GM21825 (cell line): ENCODE measurements around the gene RAB11FIP3.

Experiments used
- ATAC-seq: cut with Tn5 transposase; IDR thresholded peaks from one replicate; pipeline ENCODE4 v1.9.1; 2021; ENCODE audit warnings: mild to moderate bottlenecking, moderate library complexity; ENCODE audit not compliant: unreplicated experiment

Gene RAB11FIP3

GRCh38 chr16:389352-389751, 36.1 kb upstream of the RAB11FIP3 start:
- ATAC-seq = no peak

DNA sequence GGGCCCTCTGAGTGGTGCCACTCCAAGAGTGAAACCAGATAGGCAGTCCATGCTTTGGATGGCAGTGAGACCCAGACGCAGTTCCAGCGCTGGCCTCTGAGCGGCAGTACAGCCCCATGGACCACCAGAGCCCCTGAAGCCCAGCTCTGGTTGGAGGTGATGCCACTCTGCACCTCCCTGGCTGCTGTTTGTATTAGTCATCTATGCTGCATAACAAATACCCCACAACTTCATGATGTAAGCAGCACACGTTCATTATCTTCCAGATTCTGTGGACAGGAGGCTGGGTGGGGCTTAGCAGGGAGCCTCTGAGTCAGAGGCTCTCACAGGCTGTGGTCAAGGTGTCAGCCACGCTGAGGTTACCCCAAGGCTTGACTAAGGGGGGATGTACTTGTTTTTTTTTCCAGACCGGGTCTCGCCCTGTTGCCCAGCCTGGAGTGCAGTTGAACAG, 33.5 kb upstream of the RAB11FIP3 start:
- no peak for ATAC-seq

DNA sequence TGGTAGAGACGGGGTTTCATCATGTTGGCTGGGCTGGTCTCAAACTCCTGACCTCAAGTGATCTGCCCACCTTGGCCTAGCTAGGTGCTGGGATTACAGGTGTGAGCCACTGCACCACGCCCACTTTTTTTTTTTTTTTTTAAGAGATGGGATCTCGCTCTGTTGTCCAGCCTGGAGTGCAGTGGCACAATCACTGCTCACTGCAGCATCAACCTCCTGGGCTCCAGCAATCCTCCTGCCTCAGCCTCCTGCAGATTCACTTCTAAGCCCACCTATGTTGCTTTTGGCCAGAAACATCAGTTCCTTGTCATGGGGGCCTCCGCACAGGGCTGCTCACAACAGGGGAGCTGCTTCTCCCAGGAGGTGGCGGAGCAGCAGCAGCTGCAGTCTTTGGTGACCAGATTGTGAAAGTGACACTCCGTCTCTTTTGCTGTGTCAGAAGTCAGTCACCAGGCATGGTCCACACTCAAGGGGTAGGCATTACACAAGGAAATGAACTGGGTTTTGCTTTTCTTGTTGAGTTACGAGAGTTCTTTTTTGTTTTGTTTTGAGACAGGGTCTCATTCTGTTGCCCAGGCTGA, 32.9 kb upstream of the RAB11FIP3 start:
- no peak for ATAC-seq

GRCh38 chr16:396199-396598, 29.2 kb upstream of the RAB11FIP3 start:
- no peak for ATAC-seq

DNA sequence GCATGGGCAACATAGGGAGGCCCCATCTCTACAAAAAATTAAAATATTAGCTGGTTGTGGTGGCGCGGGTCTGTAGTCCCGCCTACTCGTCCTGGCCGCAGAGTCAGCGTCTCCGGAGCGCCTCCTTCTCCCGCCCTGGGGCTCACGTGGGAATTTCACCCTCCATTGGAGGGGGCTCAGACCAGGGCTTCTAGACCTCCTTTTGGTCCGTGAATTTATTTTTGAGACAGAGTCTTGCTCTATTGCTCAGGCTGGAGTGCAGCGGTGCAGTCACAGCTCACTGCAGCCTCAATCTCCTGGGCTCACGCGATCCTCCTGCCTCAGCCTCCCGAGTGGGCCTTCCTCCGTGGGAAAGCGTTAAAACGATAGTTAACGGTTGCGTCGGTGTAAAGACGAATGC, 28.8 kb upstream of the RAB11FIP3 start:
- no peak for ATAC-seq

DNA sequence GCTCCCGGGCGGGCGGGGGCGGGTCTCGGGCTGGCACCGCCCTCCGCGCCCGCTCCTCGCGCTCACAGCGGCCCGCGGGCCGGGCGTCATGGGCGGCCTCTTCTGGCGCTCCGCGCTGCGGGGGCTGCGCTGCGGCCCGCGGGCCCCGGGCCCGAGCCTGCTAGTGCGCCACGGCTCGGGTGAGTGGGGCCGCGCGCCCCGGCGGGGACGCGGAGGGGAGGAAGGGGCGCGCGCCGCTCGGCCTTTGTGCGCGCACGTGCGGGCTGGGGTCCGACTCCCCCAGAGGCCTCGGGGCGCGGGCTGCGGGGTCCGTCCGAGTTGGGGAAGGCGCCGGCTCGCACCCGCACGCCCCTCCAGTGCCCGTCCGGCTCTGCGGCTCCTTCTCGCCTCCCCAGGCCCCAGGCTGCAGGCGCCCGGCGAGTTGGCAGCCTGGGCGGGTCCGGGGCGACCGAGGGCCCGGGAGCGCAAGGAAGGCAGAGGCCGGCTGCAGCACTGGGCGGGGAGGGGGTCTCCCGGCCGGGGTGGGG, 28.3 kb upstream of the RAB11FIP3 start, which contains the start of gene NME4:
NME4 (plus strand) TSS at position 65 of the 527 bp plus-strand sequence; CDS start at position 89, 24 bp downstream.
- no peak for ATAC-seq

GRCh38 chr16:397736-398332, 27.6 kb upstream of the RAB11FIP3 start:
- no peak for ATAC-seq

DNA sequence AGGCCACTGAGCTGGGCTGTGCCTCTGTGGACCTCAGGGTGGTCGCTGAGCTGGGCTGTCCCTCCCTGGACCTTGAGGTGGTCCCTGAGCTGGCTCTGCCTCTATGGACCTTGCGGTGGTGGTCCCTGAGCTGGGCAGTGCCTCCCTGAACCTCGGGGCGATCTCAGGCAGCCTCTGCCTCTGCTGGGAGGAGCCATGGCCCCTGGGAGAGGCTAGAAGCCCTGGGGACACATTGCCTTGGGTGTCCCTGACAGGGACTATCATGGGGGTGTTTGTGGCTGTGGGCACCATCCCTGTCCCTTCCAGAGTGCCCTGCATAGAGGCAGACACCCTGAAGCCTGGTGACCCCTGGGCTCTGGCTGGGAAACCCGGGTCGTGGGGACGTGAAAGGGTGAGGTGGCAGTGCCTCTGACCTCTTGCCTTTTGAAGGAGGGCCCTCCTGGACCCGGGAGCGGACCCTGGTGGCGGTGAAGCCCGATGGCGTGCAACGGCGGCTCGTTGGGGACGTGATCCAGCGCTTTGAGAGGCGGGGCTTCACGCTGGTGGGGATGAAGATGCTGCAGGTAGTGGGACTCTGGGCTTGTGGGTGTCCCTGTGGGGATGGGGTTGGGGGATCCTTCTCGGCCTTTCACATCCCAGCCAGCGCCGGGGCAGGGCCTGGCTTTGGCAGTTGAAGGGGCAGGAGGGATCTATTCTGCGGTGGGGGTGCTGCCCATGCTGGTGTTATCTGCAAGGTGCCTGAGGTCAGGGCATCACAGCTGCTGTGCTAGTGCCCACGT, 26.7 kb upstream of the RAB11FIP3 start:
- ATAC-seq = no peak

GRCh38 chr16:399340-400019, 26.0 kb upstream of the RAB11FIP3 start:
- ATAC-seq = no peak

- ATAC-seq = no peak
Measured at GRCh38 chr16:400061-400591, 25.3 kb upstream of the RAB11FIP3 start.

GRCh38 chr16:401468-402348, 23.7 kb upstream of the RAB11FIP3 start, which contains the start of gene DECR2:
DECR2 (plus strand) TSS chr16:401885; CDS start chr16:401964, 79 bp downstream.
- ATAC-seq = peak; percentile 47

DNA sequence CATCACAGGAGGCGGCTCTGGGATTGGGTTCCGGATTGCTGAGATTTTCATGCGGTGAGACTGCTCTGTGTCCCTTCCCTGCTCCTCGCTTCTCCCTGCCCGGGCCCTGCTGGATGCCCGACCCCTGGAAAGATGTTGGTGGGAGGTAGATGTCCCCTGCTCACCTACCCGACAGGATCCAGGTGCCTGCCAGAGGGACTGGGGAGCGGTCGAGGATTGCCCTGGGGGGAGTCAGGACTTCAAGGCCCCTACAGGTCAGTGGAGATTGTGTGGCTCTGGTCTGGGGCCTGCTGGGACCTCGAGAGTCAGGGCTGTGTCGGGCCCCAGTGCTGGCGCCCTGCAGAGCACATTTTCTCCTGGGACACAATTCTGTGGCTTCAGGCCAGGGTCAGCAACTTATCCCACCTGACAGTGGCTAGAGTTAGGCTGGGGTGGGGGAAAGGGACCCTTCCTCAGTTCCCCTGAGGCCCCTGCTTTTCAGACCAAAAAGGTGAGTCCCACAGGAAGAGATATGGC, 20.4 kb upstream of the RAB11FIP3 start:
- ATAC-seq = no peak

- ATAC-seq = no peak
Measured at GRCh38 chr16:405548-406506, 19.6 kb upstream of the RAB11FIP3 start.

GRCh38 chr16:407253-407652, 18.2 kb upstream of the RAB11FIP3 start:
- no peak for ATAC-seq

DNA sequence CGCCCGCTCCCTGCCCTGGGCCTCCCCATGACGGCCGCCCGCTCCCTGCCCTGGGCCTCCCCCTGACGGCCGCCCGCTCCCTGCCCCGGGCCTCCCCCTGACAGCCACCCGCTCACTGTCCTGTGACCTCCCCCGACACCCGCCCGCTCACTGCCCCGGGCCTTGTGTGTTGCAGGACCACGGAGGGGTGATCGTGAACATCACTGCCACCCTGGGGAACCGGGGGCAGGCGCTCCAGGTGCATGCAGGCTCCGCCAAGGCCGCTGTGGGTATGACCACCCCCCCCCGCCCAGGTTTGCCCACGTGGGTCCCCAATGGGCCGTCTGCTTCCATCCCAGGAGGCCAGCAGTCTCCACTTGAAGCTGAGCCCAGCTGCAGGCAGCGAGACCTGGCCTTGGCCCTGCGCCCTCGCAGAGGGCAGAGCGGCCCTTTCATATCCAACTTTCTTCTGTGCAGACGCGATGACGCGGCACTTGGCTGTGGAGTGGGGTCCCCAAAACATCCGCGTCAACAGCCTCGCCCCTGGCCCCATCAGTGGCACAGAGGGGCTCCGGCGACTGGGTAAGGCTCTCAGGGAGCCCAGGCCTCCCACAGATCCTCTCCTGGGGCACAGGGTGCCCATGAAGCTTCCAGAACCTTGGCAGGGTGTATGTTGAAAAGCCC, 14.8 kb upstream of the RAB11FIP3 start:
- no peak for ATAC-seq

DNA sequence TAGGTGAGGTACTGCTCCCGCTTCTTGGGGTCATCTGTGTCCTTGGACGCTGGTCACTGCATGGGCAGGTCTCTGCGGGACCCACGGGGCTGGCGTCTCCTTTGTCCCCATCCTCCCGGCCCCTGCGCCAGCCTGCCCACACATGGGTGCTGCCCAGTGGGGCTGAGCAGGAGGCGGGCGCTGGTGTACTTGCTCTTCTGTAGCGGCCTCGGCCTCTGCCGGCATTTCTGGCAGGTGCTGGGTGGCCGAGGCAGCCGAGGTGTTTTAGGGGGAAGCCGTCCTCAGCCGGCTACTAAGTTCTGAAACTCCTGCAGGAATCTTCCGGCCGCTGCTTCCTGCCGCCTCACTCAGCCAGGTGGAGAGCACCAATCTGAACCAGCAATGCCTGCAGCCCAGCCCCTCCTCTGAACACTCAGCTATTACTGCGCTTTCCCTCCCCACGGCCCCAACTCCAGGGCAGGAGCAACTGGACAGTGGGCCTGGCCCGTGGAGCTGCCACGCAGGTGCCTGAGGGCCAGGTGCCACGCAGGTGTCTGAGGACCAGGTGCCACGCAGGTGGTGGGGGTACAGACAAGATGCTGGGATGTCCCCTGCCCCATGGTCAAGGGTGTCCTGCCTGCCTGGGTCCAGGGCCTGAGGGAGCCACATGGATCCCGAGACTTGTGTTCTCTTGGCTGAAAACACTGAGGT, 13.7 kb upstream of the RAB11FIP3 start:
- no peak for ATAC-seq

DNA sequence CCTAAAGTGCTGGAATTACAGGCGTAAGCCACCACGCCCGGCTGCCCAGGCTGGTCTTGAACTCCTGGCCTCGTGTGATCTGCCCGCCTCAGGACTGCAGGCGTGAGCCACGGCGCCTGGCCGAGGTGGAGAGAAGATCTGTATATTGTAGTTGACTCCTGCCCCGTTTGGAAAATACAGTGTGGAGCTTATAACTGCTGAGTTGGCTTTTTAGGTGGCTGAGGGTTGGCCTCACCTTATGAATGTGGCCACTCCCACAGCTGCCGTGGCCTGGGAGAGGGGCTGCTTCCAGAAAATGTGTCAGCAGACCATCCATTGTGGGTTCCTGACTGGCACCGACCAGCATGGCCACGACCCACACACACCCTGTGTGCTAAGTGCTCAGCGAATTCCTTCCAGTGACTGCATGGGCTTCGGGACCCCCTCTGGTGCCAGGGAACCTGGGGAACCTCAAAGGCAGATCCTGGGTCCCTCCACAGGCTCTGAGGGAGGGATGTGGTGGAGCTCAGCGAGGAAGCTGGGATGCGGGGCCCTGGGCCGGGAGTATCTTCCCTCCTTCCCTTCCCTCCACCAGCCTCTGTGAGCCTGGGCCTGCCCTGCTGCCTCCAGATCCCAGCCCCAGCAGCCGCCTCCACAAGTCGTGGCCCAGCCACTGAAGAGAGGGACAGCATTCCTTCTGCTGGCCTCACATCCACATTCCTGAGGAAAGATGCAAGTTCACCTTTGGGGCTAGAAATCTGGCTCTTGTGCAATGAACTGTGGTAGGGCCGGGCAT, 10.9 kb upstream of the RAB11FIP3 start:
- ATAC-seq = no peak
